GM21515 (cell line): Measurements from ENCODE around the gene NOMO2.
"Not testable (repeated sequence)": the region's sequence is repeated elsewhere in the genome, so short reads cannot be mapped to it uniquely, and the experiment has no call there.

ENCODE experiments used
- ATAC-seq: cut with Tn5 transposase; IDR thresholded peaks from one replicate; pipeline ENCODE4 v1.9.1; 2021; ENCODE audit not compliant: unreplicated experiment

NOMO2 gene

DNA sequence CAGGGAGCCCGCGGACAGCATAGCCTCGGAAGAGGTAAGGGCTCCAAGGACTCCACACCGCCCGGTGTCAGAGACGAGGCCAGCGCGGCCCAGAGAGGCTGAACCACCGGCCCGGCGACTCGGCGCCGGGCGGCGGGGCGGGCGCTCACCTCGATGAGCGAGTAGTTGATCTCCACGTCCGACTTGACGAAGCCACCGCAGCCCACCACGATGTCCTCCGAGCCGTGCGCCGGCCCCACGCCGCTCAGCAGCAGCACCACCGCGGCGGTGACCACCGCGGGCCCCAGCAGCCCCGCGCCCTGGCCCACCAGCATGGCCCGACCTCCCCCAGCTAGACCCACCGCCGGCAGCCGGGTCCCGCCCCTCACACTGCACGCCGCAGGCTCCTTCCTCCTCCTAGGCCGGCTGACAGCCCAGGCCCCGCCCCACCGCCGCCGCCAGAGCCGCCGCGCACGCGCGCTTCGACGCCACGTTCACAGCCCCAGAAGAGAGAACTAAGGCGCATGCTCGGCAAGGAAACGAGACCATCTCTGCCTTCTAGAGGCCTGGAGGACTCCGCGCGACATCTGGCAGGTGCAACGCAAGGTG is at the start of gene NOMO2:
Gene NOMO2 (minus strand): TSS at position 371 of the 588 bp plus-strand sequence. CDS start 57 bp downstream, at position 314.
- peak; percentile 91 for ATAC-seq

DNA sequence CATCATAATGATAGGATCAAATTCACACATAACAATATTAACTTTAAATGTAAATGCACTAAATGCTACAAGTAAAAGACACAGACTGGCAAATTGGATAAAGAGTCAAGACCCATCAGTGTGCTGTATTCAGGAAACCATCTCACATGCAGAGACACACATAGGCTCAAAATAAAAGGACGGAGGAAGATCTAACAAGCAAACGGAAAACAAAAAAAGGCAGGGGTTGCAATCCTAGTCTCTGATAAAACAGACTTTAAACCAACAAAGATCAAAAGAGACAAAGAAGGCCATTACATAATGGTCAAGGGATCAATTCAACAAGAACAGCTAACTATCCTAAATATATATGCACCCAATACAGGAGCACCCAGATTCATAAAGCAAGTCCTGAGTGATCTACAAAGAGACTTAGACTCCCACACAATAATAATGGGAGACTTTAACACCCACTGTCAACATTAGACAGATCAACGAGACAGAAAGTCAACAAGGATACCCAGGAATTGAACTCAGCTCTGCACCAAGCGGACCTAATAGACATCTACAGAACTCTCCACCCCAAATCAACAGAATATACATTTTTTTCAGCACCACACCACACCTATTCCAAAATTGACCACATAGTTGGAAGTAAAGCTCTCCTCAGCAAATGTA is 48.4 kb upstream of the NOMO2 start:
- not testable (repeated sequence) for ATAC-seq

GRCh38 chr16:18608271-18608670 is 46.4 kb upstream of the NOMO2 start:
- not testable (repeated sequence) for ATAC-seq

GRCh38 chr16:18603572-18604246 is 41.8 kb upstream of the NOMO2 start:
- not testable (repeated sequence) for ATAC-seq

- not testable (repeated sequence) for ATAC-seq
Measured at GRCh38 chr16:18598582-18598981, 36.7 kb upstream of the NOMO2 start.

GRCh38 chr16:18597734-18598133 is 35.8 kb upstream of the NOMO2 start:
- not testable (repeated sequence) for ATAC-seq

DNA sequence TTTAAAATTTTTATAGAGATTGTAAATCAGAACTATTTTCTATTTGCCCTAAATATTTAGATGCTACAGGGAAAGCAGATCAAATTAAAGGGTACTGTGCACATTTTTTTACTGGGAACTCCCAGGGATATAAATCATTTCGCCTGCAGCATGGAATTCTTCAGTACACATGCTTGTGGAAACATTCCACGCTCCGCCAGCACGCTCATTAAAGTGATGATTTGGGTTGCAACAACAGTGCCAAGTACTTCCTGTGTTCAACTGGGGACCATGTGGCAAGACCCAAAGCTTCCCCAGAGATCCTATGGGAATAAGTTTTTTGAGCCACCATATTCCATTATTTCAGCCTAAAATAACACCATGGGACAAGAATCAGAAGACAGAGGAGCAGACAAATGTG is 35.4 kb upstream of the NOMO2 start:
- ATAC-seq: not testable (repeated sequence)

DNA sequence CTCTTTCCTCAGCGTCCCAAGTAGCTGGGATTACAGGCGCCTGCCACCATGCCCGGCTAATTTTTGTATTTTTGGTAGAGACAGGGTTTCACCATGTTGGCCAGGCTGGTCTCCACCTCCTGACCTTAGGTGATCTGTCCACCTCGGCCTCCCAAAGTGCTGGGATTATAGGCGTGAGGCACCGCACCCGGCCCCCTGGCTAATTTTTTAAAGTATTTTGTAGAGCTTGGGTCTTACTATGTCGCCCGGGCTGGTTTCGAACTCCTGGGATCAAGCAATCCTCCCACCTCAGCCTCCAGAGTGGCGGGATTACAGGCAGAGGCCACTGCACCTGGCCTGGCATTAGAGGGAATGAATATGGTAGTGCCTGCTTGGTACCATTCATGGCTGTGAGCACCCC is 33.9 kb upstream of the NOMO2 start:
- ATAC-seq: not testable (repeated sequence)

GRCh38 chr16:18594880-18595279 is 33.0 kb upstream of the NOMO2 start:
- ATAC-seq: not testable (repeated sequence)

DNA sequence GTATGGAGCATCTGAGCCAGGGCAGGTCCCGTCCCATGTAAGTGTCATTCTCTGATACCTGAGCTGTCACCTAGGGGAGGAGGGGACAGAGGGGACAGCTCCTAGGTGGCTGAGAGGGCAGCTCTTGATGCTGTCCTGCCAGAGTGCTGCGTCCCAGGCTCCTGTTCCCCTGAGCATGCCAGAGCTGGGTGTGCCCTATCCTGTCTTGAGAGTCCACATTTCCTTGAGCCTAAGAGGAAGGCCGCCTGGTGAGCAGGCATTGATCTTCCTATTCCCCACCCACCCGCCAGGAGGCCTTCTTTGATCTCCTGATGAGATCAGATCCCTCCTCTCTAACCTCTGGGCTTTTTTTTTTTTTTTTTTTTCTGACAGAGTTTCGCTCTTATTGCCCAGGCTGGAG is 32.0 kb upstream of the NOMO2 start:
- not testable (repeated sequence) for ATAC-seq

GRCh38 chr16:18592982-18593381 is 31.1 kb upstream of the NOMO2 start:
- not testable (repeated sequence) for ATAC-seq

GRCh38 chr16:18591908-18592307 is 30.0 kb upstream of the NOMO2 start:
- not testable (repeated sequence) for ATAC-seq

- not testable (repeated sequence) for ATAC-seq
Measured at GRCh38 chr16:18591441-18591840, 29.5 kb upstream of the NOMO2 start.

GRCh38 chr16:18589806-18590205 is 27.9 kb upstream of the NOMO2 start:
- not testable (repeated sequence) for ATAC-seq

DNA sequence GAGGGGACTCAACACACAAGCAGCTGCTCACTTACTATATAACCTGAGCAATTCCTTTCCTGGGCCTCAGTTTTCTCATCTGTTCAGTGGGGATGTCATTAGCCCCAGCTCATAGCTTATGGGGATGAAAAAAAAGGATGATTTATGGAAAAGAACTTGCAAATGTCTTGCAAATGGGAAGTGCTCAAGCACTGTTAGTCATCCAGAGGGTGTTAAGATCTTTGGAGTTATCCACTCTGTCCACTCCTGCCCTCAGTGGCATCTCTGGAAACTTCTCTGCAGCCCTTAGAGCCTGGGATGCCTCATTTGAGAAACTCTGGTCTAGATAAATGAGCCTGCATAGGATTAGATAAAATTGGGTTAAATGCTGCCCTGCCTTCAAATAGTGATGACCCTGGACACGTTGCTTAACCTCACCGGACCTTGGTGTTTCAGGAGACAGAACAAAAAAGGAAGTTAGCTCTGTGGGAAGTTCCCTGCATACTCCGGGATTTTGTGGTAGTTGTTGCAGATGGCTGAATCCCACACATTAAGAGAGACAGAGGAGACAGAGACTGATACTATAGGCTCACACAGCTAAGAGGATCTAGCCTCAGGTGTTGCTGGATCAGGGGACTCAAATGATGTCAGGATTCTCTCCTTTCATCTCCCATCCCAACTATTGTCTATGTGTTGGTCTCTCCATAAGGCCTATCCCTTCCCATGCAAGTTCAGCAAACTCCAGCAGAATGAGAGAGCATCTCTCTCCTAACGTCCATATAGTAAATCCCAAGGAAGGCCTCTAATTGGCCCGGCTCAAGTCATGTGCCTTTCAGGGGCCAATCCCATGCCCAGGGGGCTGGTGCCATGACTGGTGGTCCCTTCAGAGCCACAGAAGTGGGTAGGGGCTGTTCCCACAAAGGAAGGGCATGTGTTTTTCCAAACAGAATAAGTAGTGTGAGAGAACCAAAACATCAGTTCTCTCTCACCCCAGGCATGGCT is 25.0 kb upstream of the NOMO2 start:
- not testable (repeated sequence) for ATAC-seq

DNA sequence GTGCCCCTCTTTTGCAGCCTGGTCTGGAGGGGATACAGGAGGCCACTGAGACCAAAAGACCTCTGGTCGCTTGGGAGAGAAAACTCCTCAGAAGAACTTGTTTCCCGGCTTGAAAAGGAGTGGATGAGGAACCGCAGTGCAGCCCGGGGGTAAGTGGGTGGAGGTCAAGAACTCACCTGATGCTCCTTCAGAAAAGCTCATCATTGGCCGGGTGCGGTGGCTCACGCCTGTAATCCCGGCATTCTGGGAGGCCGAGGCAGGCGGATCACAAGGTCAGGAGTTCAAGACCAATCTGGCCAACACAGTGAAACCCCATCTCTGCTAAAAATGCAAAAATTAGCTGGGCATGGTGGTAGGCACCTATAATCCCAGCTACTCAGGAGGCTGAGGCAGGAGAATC is 23.9 kb upstream of the NOMO2 start:
- ATAC-seq: not testable (repeated sequence)

DNA sequence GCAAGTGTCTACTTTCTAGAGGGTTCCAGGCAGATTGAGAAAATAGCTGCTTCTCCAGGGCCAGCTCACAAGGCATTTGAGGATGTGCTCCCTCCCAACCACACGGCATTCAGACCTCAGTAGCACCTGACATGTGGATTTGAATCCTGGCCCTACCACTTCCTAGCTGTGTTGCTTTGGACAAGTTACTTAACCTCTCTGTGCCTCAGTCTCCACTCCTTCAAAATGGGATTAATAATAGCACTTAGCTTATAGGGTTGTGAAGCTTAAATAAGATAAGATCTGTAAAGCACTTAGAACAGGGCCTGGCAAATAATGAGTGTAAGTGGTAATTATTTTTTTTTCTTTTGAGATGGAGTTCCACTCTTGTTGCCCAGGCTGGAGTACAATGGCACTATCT is 21.0 kb upstream of the NOMO2 start:
- ATAC-seq: no peak

DNA sequence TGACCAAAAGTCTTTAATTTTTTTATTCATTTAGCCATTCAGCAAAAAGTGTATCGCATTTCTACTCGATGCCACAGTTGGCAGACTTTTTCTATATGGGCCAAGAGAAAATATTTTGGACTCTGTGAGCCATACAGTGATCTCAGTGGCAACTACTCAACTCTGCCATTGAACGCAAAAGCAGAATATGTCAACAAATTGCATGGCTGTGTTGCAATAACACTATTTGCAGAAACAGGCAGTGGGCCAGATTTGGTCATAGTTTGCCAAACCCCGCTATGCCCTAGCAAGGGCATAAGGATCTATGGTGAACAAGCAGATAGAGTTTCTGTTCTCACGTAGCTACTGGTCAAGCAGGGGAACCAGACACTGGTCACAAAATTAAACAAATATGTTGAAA is 18.5 kb upstream of the NOMO2 start:
- ATAC-seq: not testable (repeated sequence)

DNA sequence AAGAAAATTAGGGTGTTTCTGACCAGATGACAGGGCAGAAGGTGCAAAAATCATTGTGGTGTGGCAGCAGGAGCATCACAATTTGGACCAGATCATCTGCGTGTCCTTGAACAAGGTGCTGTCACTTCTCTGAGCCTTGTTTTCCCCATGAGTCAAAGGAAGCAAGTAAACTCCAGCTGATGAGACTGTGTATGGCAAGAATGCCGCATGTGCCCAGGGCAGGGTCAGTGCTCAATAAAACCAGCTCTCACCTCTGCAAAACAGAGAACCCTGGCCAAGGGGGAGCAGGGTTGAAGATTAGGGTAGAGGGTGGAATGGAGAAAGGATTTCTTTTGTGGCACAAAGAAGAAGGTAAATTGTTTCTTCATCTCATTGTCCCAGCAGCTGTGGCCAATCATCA is 17.4 kb upstream of the NOMO2 start:
- not testable (repeated sequence) for ATAC-seq

DNA sequence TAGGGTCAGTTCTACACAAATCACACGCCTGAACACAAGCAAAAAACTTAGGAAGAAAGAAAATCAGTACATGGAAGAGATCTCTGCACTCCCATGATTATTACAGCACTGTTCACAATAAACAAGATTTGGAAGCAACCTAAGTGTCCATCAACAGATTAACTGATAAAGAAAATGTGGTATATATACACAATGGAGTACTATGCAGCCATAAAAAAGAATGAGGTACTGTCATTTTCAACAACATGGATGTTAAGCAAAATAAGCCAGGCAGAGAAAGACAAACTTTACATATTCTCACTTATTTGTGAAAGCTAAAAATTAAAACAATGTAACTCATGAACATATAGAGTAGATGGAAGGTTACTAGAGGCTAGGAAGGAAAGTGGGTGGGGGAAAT is 16.0 kb upstream of the NOMO2 start:
- ATAC-seq: not testable (repeated sequence)

GRCh38 chr16:18575945-18576344 is 14.0 kb upstream of the NOMO2 start:
- not testable (repeated sequence) for ATAC-seq
